Duodenal mucosa (tissue), 2 donors: ENCODE measurements around the gene CDK2.
"Not testable (repeated sequence)": the region's sequence is repeated elsewhere in the genome, so short reads cannot be mapped to it uniquely, and the experiment has no call there.

Experiments used
- H3K27ac ChIP-seq: one replicate; pipeline ENCODE4 v1.7.0; 2013; ENCODE audit warnings: low read depth, low read length
- H3K27me3 ChIP-seq, 2 donors: one replicate each; pipeline ENCODE4 v1.7.0; 2013; ENCODE audit warnings: low read length in 2 of 2, control low read depth in 1 of 2; ENCODE audit not compliant: insufficient read depth in 2 of 2, control insufficient read depth in 1 of 2
- H3K36me3 ChIP-seq, 2 donors: one replicate each; pipeline ENCODE4 v1.7.0; 2013; ENCODE audit warnings: low read length in 2 of 2, control low read depth in 1 of 2; ENCODE audit not compliant: insufficient read depth in 2 of 2, control insufficient read depth in 1 of 2
- H3K4me1 ChIP-seq, 2 donors: one replicate each; pipeline ENCODE4 v1.7.0; 2013; ENCODE audit warnings: low read length in 2 of 2, control low read depth in 1 of 2; ENCODE audit not compliant: insufficient read depth in 2 of 2, control insufficient read depth in 1 of 2
- H3K4me3 ChIP-seq, 2 donors: one replicate each; pipeline ENCODE4 v1.7.0; 2013; ENCODE audit warnings: low read length in 2 of 2, low read depth in 1 of 2
- H3K9ac ChIP-seq, 2 donors: one replicate each; pipeline ENCODE4 v1.7.0; 2013; ENCODE audit warnings: low read length in 2 of 2, low read depth in 1 of 2
- H3K9me3 ChIP-seq, 2 donors: one replicate each; pipeline ENCODE4 v1.7.0; 2013; ENCODE audit warnings: low read length in 2 of 2, control low read depth in 1 of 2; ENCODE audit not compliant: control insufficient read depth in 1 of 2

CDK2 gene

DNA sequence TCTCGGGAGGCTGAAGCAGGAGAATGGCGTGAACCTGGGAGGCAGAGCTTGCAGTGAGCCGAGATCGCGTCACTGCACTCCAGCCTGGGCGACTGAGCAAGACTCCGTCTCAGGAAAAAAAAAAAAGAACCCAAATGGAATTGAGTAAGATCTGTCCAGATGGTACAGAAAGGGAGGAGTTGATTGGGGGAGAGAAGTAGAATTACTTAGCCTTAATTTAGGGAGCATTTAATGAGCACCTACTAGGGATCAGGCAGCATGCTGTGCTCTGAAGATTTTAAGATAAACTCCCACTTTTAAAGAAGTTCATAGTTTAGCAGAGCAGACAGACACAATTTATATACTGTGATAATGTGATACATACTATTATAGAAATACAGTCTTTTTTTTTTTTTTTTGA lies 11.8 kb downstream of the CDK2 start:
- Histone ChIP-seq H3K27me3 (no peaks in the 10 kb centered on the region), H3K36me3 (peaks cover 10 to 23% of the 10 kb centered on the region in 2 donors), H3K9me3 (no peaks in the 10 kb centered on the region), H3K4me3 (no peak overlapping the region), H3K27ac (no peak overlapping the region), H3K4me1 (peaks cover 16 to 20% of the 10 kb centered on the region in 2 donors), H3K9ac (no peak overlapping the region)

DNA sequence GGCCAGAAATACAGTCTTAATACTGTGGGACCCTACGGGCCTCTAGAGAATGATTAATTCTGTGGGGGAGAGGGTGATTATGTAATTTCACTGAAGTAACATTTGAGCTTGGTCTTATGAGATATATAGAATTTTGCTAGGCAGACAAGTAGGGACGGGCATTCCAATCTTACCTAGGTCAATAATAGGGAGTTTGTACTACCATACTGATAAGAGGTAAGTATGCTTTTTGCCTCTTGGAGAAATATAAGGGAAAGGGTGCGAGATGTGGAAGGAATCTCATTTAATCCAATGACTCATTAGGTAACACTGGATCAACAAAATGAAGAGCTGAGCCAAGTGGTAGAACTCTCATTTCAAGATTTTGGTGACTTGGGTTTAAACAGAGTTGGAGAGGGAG lies 12.4 kb downstream of the CDK2 start:
- peaks cover 16 to 20% of the 10 kb centered on the region in 2 donors for H3K4me1 ChIP-seq
- no peaks in the 10 kb centered on the region for H3K9me3 ChIP-seq
- peaks cover 10 to 23% of the 10 kb centered on the region in 2 donors for H3K36me3 ChIP-seq
- no peak overlapping the region for H3K27ac ChIP-seq
- H3K27me3 ChIP-seq: no peaks in the 10 kb centered on the region
- H3K9ac ChIP-seq: no peak overlapping the region
- no peak overlapping the region for H3K4me3 ChIP-seq

DNA sequence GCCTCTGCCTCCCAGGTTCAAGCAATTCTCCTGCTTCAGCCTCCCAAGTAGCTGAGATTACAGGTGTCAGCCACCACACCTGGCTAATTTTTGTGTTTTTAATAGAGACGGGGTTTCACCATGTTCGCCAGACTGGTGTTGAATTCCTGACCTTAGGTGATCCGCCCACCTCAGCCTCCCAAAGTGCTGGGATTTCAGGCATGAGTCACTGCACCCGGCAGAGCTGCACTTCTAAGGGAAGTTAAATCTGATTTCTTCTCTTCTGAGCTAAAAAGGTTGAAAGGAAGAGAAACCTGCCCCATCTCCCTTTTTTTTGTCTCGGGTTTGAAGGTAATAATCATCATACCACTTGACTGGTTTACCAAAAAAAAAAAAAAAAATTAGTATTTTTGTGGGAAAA lies 15.3 kb downstream of the CDK2 start:
- H3K9me3 ChIP-seq, H3K27ac ChIP-seq, H3K9ac ChIP-seq, H3K4me1 ChIP-seq, H3K27me3 ChIP-seq, H3K4me3 ChIP-seq: not testable (repeated sequence)
- peaks cover 10 to 37% of the 10 kb centered on the region in 2 donors for H3K36me3 ChIP-seq

DNA sequence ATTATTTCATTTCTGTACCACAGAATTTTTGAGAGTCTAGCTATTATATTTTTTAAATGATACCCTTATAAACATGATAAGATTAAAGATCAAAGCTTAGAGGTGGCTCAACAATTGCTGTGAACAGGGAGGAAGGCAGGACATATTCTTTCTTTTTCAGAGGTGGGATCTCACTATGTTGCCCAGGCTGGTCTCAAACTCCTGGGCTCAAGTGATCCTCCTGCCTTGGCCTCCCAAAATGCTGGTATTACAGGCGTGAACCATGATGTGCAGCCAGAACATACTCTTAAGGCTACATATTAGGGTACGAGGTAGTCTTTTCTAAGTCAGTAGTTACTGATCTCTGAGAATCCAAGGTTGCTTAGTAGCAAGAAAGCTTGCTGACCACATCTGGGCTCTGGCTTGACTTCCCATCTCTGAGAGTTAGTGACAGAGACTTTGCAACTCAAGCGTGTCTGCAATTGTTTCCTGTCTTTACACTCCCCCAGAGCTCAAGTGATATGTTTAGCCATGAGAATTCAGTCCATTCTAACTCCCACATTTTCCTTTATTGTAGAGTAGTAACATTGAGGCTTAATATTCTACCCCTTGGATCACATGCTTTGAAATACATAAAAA lies 15.8 kb downstream of the CDK2 start:
- no peak overlapping the region for H3K27ac ChIP-seq
- peaks cover 10 to 39% of the 10 kb centered on the region in 2 donors for H3K36me3 ChIP-seq
- no peaks in the 10 kb centered on the region for H3K9me3 ChIP-seq
- H3K4me1 ChIP-seq: peaks cover 0 to 2% of the 10 kb centered on the region in 2 donors
- no peak overlapping the region for H3K4me3 ChIP-seq
- no peaks in the 10 kb centered on the region for H3K27me3 ChIP-seq
- no peak overlapping the region for H3K9ac ChIP-seq

DNA sequence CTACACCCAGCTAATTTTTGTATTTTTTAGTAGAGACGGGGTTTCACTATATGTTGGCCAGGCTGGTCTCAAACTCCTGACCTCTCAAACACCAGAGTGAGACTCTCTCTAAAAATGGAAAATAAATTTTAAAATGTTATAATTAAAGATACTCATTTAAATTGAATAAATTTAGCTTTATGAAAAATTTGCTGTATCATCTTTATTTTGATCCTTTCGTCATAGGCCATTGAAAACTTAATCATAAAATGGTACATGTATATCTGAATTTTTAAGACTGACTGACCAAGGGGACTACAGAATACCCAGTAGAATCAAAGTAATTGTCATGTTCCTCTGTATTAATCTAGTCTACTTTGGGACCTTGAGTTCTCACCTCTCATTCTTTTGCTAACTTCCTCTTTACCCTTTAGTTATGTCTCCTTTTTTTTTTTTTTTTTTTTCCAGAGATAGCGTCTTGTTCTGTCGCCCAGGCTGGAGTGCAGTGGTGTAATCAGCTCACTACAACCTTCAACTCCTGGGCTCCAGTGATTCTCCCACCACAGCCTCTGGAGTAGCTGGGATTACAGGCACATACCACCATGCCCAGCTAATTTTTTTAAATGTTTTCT lies 16.7 kb downstream of the CDK2 start:
- peaks cover 10 to 45% of the 10 kb centered on the region in 2 donors for H3K36me3 ChIP-seq

DNA sequence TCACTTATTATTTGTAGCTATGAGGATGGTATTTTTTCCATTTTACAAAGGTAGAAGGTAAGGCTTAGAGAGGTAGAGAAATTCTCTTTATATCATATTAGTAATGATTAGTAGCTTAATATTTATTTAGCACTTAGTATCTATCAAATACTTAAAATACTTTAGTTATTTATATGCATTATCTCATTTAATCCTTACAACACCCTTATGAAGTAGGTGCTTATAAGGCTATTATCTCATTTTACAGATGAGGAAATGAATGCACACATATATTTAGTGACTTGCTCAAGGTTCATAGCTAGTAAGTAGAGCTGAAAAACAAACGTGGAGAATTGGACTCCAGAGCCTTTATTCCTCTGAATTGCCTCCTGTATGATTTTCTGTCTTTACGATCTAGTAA lies 18.2 kb downstream of the CDK2 start:
- Histone ChIP-seq H3K9ac (no peak overlapping the region), H3K4me1 (no peaks in the 10 kb centered on the region), H3K9me3 (no peaks in the 10 kb centered on the region), H3K27ac (no peak overlapping the region), H3K27me3 (no peaks in the 10 kb centered on the region), H3K36me3 (peaks cover 17 to 51% of the 10 kb centered on the region in 2 donors), H3K4me3 (no peak overlapping the region)

More for the DNA sequence above, 16.7 kb downstream of the CDK2 start:
- Histone ChIP-seq H3K4me3 (no peak overlapping the region), H3K9me3 (no peaks in the 10 kb centered on the region), H3K27me3 (no peaks in the 10 kb centered on the region), H3K27ac (no peak overlapping the region), H3K4me1 (no peaks in the 10 kb centered on the region), H3K9ac (no peak overlapping the region)

DNA sequence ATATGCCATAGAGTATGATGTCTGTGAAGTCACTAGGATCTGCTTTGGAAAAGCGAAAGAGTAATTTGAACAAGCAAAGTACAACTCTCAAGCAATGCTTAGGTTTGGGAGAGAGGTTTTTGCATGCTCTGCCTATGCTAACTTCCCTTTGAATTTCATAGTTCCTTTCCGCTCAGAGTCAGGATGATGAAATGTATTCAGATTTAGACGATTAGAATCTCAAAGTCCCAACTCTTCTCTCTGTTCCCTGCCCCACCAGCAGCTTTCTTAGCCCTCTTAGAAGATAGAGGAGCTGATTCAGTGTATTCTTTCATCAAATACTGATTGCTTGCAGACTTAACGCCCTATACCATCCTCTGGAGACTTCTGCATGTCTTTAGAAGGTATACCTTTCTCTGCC lies 18.7 kb downstream of the CDK2 start:
- H3K4me1 ChIP-seq: no peaks in the 10 kb centered on the region
- no peaks in the 10 kb centered on the region for H3K9me3 ChIP-seq
- H3K36me3 ChIP-seq: peaks cover 18 to 52% of the 10 kb centered on the region in 2 donors
- H3K27ac ChIP-seq: no peak overlapping the region
- H3K4me3 ChIP-seq: no peak overlapping the region
- no peaks in the 10 kb centered on the region for H3K27me3 ChIP-seq
- no peak overlapping the region for H3K9ac ChIP-seq

DNA sequence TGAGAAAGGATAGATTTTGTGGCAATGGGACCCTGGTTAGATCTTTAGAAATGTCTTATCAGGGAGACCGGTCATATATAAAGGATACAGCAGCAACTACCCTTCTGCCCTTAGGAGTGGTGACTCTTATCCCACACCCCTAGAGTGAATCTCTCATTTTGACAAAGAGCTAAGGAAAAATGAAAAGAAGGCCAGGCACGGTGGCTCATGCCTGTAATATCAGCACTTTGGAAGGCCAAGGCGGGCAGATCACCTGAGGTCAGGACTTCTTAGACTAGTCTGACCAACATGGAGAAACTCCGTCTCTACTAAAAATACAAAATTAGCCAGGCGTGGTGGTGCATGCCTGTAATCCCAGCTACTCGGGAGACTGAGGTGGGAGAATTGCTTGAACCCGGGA lies 19.3 kb downstream of the CDK2 start:
- peaks cover 19 to 56% of the 10 kb centered on the region in 2 donors for H3K36me3 ChIP-seq

DNA sequence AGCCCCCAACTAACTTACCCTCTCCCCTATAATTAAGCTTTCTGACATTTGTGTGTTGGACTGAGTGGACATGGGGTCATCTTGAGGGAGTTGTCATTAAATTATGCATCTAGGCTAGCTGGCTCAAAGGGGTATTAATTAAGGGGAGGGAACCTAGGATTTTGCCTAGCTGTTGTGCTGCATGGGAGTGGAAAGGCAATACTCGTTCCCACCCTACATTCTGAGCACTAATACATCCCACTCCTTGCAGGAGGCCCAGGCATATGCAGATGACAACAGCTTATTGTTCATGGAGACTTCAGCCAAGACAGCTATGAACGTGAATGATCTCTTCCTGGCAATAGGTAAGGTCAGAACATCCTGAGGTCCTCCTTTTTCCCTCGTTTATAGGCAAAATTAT lies 24.5 kb downstream of the CDK2 start:
- Histone ChIP-seq H3K9me3 (no peaks in the 10 kb centered on the region), H3K36me3 (peaks cover 29 to 64% of the 10 kb centered on the region in 2 donors)

More for the DNA sequence above, 19.3 kb downstream of the CDK2 start:
- H3K4me3 ChIP-seq, H3K9ac ChIP-seq, H3K27ac ChIP-seq, H3K9me3 ChIP-seq, H3K27me3 ChIP-seq, H3K4me1 ChIP-seq: not testable (repeated sequence)

DNA sequence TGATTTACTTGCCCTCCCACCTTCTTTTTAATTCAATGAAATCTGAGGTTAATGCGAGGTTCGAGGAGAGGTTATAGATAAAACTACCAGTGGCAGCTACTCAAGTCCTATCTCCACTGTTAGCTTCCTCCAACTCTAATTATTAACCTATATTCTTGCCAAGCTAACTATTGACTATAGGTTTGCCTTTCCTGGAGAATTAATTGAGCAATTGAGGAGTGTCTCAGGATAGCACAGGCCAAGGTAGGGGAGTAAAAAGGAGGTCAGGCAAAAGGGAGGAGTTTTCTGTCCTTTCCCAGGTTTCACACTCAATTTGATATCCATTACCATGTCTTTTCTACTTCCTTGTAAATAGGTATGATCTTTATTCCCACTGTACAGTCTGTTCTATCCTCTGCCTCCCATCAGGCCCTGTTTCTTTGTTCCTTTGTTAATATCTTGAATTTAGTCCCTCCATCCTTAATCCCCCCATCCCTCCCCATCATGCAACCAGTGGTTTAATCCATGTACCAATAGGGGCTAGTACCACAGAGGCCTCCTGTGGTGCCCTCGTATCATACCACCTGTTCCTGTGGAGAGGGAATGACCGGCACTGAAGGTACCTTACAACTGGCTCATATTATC lies 26.7 kb downstream of the CDK2 start:
- H3K36me3 ChIP-seq: peaks cover 29 to 52% of the 10 kb centered on the region in 2 donors
- H3K4me1 ChIP-seq: peaks cover 33 to 37% of the 10 kb centered on the region in 2 donors
- no peak overlapping the region for H3K27ac ChIP-seq
- peak overlapping the region in 1 of 2 donors; percentile 32 for H3K4me3 ChIP-seq
- no peaks in the 10 kb centered on the region for H3K27me3 ChIP-seq
- H3K9me3 ChIP-seq: no peaks in the 10 kb centered on the region
- no peak overlapping the region for H3K9ac ChIP-seq

More for the DNA sequence above, 24.5 kb downstream of the CDK2 start:
- no peaks in the 10 kb centered on the region for H3K27me3 ChIP-seq
- no peak overlapping the region for H3K9ac ChIP-seq
- no peak overlapping the region for H3K4me3 ChIP-seq
- H3K4me1 ChIP-seq: peaks cover 22 to 30% of the 10 kb centered on the region in 2 donors
- H3K27ac ChIP-seq: no peak overlapping the region
